DMS79 (cell line): ENCODE results near the gene SETD7.

Experiments
- DNase-seq: peaks from one replicate; lab custom pipeline; 2025; lab: John Stamatoyannopoulos, UW

SETD7 gene

GRCh38 chr4:139574641-139575040 lies 18.6 kb upstream of the SETD7 start:
- DNase-seq, result peak; percentile 76

DNA sequence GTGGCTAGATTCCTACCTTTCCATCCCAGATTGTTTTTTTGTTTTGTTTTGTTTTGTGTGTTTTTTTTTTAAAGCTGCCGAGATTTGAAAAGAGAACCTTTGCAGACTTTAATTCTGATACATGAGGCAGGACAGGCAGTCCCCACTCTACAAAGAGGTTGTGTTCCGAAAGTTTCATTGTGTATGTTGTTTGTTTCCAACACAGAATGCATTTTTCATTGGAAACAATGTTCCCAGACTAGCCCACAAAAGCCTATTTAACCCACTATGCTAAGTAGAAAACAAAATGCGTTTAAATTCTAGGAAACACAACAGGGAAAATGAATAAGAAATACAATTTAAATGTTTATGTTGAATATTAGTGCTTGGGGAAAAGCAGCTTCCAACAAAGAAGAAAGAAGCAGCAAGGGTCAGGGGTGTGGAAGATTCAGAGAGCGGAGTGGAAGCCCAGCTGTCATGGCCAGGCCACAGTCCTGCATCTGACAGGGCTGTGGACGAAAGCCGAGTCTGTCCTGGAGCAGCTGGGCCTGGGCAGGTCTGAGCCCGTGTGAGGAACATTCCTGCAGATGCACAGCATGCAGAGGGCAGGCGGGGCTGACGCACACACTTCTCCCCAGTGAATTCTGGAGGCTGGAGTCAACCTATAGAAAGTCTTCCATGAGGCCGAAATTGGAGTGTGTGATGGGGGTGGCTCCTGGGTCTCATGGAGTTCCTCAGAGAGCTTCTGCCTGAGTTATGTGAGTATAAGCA lies 12.4 kb upstream of the SETD7 start:
- DNase-seq, result no peak

DNA sequence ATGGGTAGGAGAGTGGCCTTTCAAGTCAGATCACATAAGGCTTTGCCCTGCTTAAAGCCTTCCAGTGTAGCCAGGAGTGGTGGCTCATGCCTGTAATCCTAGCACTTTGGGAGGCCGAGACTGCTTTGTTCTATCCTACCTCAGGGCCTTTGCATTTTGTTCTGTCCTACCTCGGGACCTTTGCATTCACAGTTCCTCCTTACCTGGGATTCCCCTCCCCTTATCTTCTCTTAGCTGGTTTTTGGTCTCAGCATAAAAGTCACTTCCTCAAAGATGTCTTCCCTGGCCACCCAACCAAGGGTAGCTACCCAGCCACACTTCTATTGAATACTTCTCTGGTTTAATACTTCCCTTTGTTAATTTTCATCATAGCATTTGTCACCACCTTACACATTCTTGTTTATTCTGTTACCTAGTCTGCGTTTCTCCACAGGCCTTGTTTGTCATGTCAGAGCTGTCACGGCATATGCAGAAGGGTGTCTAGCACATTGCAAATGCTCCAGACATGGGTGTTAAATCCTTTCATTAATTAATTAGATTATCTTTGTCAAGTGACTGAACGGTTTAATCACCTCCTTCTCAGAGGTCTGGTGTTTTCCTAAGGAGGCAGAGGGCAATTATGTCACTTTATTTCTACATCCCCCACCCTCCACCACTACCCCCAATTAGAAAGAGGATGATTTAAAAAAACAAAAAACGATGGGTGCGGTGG lies 11.3 kb upstream of the SETD7 start:
- no peak for DNase-seq

DNA sequence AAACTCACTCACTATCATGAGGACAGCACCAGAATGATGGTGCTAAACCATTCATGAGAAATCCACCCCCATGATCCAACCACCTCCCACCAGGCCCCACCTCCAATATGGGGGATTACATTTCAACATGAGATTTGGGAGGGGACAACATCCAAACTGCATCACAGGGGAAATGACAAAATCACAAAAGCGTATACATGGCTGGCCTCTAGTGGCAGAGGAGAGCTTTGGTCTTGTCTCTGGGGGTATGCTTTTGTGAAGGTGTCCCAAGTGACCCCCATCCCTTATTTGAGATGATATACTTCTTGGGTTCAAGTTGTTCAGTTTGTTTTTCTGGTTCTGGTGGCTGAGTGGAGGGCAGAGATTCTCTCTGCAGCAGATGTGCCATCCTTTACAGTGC lies 8.5 kb upstream of the SETD7 start:
- no peak for DNase-seq

- DNase-seq, result no peak
These were observed 7.5 kb upstream of the SETD7 start for GRCh38 chr4:139563515-139563914.

DNA sequence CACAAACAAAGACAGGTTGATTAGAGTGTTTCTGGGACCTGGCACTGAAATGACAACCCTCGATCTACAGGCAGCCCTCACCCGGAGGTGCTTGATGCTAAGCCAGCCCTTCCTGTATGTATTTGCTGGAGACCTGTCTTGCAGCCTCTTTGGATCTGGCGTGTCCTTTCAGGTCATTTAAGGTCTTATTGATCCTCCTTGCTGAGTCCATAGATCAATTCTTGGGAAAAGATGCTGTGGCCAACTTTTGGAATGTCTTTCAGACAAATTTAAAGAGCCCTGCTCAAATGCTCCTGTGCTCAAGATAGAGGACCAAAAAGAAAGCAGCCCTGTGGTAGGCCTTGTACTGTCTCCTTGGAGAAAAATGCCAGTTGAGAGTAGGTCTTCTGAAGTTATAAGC lies 6.8 kb upstream of the SETD7 start:
- DNase-seq, result no peak

GRCh38 chr4:139562067-139562684 lies 6.2 kb upstream of the SETD7 start:
- DNase-seq, result no peak

- no peak for DNase-seq
These were observed 4.5 kb upstream of the SETD7 start for GRCh38 chr4:139560406-139561104.

DNA sequence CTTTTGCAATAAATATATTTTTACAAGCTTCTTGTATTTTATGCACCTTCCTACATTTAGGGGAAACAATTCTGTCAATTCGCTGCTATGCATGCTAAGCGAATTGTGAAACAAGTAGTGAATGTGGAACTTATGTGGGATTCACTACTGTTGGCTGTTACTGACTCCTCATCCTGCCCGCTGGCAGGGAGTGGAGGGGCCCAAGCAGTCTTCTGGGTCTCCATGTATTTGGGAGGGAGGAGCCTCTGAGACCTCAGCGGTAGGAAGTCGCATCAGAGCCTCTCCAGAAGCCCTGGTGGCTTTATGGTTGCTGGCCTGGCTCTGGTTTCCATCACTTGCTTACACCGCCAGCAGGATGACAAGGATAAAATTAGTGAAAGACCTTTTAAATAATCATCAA lies 3.7 kb upstream of the SETD7 start:
- no peak for DNase-seq

DNA sequence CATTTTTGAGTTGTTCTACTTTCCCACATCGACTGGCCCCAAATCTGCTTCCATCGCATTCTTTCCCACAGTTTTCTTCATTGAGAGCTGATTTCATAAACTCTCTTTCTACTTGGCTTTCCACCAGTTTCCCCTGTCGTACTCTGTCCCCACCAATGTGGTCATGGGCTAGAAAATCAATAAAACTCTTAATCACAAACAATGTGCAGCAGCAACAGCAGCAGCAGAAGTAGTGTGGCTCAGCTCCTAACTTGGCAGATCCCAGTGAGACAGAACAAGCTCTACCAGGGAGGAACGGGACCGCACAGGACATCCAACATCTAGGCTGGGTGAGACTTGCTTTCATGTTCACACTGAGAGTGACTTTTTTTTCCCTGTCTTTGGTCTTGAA lies 3.1 kb upstream of the SETD7 start:
- DNase-seq, result no peak

DNA sequence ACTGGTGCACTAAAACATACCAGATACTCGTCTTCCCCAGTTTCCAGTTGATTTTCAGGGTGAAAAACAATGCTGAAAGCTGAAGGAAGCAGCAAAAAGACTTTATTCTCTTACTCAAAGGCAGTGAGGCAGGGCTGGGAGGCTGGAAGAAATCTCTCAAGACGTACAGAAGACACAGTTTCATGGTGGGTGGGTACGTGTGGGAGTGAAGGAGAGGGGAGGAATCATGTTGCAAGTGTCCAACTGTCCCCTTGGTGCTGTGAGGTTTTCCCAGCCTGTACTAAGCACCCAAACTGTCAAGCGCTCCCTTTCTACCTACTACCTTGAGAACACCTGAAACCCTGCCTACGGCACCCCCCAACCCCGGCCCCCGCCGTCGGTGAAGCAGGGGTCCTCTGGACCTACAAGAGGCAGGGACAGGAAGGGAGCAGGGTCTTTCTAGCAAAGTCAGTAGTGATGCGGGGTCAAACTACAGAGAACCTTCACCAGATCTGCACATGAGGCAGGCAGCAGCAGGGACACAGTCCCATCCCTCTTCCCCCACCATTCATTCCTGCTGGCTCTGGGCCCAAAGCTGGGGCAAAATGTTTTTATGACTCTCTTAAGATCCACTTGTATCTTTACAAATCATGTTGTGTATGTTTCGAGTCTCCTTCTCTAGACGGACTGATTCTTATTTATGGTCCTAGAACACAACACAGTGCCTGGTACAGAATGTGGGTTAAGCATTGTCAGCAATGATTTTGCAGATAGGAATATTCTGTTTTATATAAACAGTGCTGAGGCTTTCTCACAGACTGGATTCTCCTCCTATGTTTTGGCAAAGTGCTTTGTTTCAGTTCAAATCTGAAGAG lies 2.4 kb upstream of the SETD7 start:
- peak; percentile 45 for DNase-seq

DNA sequence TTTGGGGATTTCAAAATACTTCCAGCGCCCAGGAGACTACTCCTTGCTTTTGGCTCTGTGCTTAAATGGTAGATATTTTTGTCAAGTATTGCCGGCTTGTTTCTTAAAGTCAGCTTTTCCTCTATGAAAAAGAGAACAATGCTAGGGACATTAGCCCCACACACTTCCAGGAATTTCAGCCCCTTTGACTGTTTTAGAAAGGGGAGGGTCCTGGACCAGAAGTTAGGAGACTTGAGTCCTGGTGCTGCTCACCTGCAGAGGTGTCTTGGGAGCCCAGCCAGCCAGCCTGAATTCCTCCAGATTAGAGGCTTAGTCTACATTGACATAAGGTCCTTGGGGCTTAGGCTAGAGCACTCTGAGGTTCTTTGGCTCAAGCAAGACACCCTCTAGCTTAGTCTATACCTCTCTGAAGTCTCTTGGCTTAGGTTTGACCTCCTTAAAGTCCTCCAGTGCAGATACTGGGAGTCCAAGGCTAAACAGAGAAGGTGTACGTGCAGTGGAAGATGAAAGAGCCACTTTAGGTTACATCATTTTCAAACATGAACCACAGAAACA lies 1.6 kb upstream of the SETD7 start:
- DNase-seq, result no peak

DNA sequence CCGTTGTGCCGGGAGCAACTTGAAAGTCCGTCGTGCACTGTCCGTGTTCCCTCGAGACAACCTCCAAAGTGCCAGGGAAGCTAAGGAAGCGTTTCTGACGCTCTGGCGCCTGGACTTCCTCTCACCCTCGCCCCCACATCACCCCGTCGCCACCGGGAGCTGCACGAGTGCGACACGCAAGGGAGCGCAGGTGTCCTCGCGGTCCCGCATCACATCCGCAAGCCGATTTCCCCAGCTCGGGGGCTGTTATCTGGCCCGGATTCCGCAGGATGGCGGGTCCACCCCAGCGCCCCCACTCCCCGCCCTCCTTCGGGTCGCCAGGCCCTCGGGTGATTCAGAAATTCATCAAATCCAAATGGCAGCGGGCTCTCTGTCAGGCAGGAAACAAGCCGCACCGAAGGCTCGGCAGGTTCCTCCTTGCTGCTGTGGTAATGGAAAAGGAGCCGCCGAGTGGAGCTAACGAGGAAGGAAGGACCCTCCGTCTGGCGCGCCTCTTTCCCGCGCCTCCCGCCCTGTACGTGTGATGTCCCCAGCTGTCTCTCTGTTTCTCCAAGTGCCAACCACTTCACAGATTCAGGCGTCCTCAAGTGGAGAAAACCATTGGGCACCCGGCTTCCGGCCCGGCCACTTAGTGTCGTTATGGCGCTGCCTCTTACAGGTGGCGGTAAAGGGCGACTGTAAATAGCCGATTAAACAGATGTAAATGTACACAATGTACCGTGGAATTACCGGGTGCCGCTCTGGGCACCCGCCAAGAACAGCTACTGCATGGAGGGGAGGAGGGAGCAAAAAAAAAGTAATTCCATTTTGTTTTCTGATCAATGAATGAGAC lies 921 bp upstream of the SETD7 start:
- DNase-seq, result peak; percentile 68

DNA sequence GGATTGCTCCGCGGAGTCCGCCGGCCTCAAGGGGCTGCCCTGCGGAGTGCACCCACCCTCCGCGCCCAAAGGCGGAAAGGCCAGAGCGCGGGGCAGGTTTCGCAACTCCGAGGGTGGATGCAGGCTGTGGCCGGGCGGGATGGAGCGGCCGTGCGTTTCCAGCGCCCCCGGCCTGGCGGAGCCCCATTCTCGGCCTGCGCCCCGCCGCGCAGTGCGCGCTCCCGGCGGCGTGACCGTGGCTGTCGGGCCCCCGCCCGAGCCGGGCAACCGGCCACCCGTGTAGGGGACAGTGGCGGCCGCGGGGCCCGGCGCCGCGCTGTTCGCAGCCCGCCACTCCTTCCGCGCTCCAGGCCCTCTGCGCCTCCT lies 331 bp downstream of the SETD7 start:
- DNase-seq, result no peak

- peak; percentile 33 for DNase-seq
These were observed 920 bp downstream of the SETD7 start for GRCh38 chr4:139554893-139555704.

- no peak for DNase-seq
These were observed 1.5 kb downstream of the SETD7 start for GRCh38 chr4:139554642-139554892.

DNA sequence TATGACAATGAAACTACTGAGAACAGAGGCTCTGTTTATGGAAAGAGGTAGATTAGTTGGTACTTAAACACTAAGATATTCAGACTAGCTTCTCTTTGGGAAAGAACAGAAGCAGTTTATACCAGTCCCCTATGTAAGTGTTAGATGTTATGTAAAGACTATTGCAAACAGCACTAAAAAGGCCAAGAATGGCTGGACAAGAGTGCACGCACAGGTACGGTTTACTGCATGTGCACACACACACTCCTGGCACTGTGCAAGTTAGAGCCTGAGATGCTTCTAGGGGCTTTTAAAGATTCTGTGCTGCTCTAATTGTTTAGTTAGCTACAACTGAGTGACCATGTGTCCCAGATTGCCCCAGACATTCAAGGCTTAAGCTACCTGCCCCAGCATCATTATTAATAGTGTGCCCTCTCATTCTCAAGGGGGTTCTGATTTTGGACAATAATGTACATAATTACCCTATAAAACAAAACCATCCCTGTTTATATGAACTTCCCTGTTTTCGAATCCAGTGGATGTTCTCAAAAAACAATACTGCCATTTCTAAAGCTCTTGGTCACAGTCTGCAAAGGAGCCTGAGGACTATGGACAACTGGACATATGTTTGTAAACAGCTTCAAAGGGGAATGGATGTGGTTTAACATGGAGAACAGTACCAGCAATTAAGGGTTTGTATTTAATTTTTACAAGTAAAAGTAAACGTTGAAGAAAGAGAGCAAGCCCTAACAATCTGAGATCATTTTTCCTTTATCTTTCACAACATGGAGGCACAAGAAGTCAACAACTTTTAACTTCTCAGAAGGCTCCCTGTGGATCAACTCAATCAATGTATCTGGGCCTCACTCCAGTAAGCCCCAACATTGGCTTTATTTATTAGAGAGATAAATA lies 2.0 kb downstream of the SETD7 start:
- no peak for DNase-seq

DNA sequence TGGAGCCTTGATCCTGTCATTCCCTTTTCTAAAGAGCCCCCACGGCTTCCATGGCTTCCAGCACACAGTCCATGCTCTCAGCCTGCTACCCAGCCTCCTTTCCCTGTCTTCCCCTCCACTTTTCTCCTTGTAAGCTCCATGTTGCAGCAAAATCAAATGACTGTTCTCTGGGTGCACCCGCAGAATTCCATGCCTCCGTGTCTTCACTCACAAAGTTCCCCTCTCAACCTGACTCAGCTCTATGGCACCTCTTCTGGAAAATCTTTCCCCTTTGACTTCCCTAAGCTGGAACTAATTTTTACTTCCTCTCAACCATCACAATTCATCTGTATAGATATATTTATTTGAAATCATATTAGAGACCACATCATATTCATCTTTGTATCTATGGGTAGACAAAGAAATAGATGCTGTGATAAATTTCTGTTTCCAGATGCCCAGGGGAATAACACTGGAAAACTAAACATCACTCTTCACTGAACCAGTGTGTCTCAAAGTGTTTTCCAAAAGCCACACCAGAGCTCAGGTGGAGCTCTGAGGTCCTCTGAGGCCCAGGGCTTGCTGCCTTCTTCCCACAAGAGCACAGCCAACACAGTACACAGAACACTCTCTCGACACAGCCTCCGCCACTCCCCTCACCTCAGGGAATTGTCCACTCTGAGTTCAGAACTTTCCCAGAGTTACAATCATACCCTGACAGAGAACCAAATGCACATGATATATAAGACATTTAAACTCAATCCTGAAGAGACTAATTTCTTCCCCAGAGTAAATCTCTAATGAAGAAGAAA lies 3.3 kb downstream of the SETD7 start:
- no peak for DNase-seq
